ENCODE measurements around the gene APOA5. TPM values are rescaled to one million over a fixed set of nuclear protein-coding genes. Genes with fewer than 3 reads are reported as not detected.

The APOA5 gene
- total and polyA plus RNA-seq, 8 donors: not detected

DNA sequence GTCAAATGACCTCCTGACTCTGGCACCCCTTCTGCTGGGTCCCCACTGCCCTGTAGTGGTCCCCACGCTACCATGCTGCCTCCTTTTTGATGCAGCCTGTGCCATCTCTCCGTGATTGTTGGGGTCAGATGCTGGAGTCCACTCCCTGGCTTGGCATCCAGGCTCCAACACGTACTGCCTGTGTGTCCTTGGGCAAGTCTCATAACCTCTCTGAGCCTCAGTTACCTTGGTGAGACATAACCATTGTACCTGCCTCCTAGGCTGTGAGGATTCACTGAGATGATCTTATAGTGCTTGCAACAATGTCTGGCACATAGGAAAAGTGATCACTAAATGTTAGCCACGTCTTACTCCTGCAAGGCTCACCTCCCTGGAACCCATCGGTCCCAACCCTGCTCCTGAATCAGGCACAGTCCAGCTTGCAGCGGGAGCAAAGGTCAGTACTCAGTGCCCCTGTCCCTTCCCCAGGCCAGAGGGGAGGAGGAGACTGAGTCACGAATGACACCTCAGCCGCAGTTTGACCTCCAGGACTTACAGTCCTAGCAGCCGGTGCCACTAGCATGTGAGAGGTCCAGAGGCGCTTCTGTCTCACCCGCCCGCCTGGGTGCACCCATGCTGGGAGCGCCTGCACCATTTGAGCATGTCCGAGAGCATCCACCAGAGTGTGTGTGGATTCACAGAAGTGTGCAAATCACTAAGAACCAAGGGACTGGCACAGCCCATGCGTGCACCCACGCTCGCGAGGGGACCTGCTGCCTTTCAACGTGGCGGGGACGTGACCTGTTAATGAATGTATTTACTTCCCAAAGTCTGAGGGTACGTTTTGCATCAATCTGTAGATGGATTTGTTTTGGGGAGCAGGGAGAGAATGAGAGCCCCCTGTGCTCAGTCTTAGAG, 34.4 kb upstream of the APOA5 start:
- intact Hi-C loops (cut with DNase I; ENCODE audit: low total_unique reads): no loop called here
- Histone ChIP-seq H3K9me3 (no peaks in the 10 kb centered on the region), H3K36me3 (no peaks in the 10 kb centered on the region), H3K27ac (no peak overlapping the region), H3K4me3 (no peak overlapping the region), H3K27me3 (no peaks in the 10 kb centered on the region), H3K4me1 (peaks cover 0 to 16% (median 4%) of the 10 kb centered on the region in 4 donors)
- WGBS, 5 donors: 76 to 84% (median 81%) methylated on average over 21 to 22 of the region's 22 CpGs
- no peak for DNase-seq
- no peak for TF ChIP-seq POLR2A (IDR thresholded peaks at IDR 0.05)
- TF ChIP-seq EP300 (IDR thresholded peaks at IDR 0.05): no peak
- no peak for TF ChIP-seq POLR2AphosphoS5 (IDR thresholded peaks at IDR 0.05)
- TF ChIP-seq, protein P1, sequence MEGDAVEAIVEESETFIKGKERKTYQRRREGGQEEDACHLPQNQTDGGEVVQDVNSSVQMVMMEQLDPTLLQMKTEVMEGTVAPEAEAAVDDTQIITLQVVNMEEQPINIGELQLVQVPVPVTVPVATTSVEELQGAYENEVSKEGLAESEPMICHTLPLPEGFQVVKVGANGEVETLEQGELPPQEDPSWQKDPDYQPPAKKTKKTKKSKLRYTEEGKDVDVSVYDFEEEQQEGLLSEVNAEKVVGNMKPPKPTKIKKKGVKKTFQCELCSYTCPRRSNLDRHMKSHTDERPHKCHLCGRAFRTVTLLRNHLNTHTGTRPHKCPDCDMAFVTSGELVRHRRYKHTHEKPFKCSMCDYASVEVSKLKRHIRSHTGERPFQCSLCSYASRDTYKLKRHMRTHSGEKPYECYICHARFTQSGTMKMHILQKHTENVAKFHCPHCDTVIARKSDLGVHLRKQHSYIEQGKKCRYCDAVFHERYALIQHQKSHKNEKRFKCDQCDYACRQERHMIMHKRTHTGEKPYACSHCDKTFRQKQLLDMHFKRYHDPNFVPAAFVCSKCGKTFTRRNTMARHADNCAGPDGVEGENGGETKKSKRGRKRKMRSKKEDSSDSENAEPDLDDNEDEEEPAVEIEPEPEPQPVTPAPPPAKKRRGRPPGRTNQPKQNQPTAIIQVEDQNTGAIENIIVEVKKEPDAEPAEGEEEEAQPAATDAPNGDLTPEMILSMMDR (IDR thresholded peaks at IDR 0.05): no peak

DNA sequence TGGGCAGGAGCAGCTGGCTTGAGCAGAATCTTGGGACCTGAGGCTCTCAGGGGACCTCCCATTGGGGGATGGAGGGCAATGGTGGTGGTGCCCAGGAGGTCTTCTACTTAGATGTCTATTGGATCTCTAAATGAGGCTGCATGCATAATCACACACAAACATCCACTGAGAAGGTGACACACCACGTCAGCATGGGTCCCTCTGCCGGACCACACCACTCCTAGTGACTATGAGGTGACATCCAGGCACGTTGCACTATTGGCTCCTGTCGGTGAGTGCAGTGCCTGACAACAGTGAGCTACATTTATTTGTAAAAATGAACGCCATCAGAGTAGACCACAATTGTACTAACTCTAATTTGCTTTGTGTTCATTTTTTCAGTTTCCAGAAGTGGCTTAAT, 33.8 kb upstream of the APOA5 start:
- no peaks in the 10 kb centered on the region for H3K36me3 ChIP-seq
- TF ChIP-seq, protein P1 (IDR thresholded peaks at IDR 0.05): no peak
- TF ChIP-seq EP300 (IDR thresholded peaks at IDR 0.05): no peak
- TF ChIP-seq POLR2AphosphoS5 (IDR thresholded peaks at IDR 0.05): no peak
- intact Hi-C loops (cut with DNase I; ENCODE audit: low total_unique reads): no loop called here
- H3K4me3 ChIP-seq: no peak overlapping the region
- WGBS, 5 donors: 81 to 87% (median 85%) methylated on average over 5 of the region's 5 CpGs
- DNase-seq: no peak
- H3K9me3 ChIP-seq: no peaks in the 10 kb centered on the region
- H3K27ac ChIP-seq: no peak overlapping the region
- H3K4me1 ChIP-seq: peaks cover 0 to 16% (median 4%) of the 10 kb centered on the region in 4 donors
- H3K27me3 ChIP-seq: no peaks in the 10 kb centered on the region

DNA sequence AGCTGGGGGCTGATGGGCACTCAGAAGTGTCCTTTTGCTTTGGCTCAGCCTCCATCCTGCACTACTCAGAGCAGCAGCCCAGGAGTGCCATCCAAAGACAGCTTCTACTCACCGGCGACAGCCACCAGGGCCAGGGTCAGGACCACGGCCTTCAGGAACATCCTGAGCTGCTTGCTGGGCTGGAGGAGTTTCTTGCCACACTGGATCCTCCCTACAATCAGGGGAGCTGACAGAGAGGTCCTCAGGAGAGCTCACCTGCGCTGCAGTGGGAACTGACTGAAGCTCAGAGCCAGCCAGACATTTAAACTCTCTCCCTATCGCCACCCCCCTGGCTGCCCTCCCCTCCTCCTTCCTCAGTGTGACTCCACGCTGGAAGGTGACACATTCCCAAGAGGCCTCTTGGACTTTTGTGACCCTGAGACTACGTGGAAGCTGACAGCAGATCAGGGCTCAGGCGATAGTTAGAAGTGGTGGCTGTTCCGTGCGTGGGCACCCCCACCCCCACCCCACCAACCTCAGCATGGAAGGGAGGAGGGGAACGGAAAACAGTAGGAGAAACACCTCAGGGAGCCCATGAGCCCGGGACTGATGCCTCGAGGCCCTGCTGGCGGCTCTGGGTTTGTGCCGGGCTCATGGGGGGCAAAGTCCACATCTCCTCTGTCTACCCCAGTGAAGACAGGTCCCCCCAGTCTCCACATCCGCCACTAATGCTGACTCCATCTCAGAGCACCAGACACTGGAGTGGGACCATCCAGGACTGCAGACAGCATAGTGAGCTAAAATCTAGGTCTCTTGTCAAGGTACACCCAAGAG, 31.6 kb upstream of the APOA5 start, which contains the start of gene APOA4:
Gene APOA4 (minus strand): TSS at position 274 of the 813 bp plus-strand sequence. CDS start 113 bp downstream, at position 161.
- Histone ChIP-seq H3K9me3 (no peaks in the 10 kb centered on the region), H3K27ac (no peak within 1 kb of the TSS), H3K4me1 (no peaks in the 10 kb centered on the region), H3K4me3 (no peak within 1 kb of the TSS), H3K36me3 (no peaks in the 10 kb centered on the region), H3K27me3 (no peaks in the 10 kb centered on the region)
- no peak for DNase-seq
- intact Hi-C loops (cut with DNase I; ENCODE audit: low total_unique reads): no loop called here
- WGBS, 5 donors: 73 to 79% (median 76%) methylated on average over 13 to 16 of the region's 16 CpGs
- TF ChIP-seq EP300 (IDR thresholded peaks at IDR 0.05) (no peak), POLR2A (IDR thresholded peaks at IDR 0.05) (no peak)

DNA sequence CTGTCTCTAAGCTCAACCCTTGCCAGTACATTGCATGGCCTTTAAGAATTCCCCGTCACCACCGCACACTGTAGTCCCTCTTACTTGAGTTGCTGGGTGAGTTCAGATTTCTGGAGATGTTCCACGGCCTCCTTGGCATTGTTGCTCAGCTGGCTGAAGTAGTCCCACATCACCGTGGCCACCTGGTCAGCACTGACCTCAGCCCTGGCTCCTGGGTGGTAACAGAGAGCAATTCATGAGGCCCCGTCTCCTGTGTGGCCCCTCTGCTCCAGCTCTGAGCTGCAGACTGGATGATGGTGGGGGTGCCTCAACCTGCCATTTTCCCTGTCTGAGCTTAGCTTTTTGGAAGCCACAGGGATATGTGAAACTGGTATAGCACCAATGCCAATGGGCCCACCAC, 30.9 kb upstream of the APOA5 start:
- 46 to 78% (median 71%) methylated on average over 4 to 5 of the region's 5 CpGs for WGBS, 5 donors
- Histone ChIP-seq H3K4me1 (no peaks in the 10 kb centered on the region), H3K4me3 (no peak overlapping the region), H3K36me3 (no peaks in the 10 kb centered on the region), H3K27ac (no peak overlapping the region), H3K27me3 (no peaks in the 10 kb centered on the region), H3K9me3 (no peaks in the 10 kb centered on the region)
- intact Hi-C loops (cut with DNase I; ENCODE audit: low total_unique reads): no loop called here
- TF ChIP-seq POLR2AphosphoS5 (IDR thresholded peaks at IDR 0.05) (no peak), EP300 (IDR thresholded peaks at IDR 0.05) (no peak)
- TF ChIP-seq, protein P1 (IDR thresholded peaks at IDR 0.05): no peak
- no peak for DNase-seq
